ENCODE measurements around the gene SERPING1. TPM values are rescaled to one million over a fixed set of nuclear protein-coding genes. Genes with fewer than 3 reads are reported as not detected.

SERPING1 gene
- total RNA-seq, 3 donors from 2014 or later (not counting 1 experiment from before 2014, with no cell fraction given) = 0.50 TPM; not detected in 2

DNA sequence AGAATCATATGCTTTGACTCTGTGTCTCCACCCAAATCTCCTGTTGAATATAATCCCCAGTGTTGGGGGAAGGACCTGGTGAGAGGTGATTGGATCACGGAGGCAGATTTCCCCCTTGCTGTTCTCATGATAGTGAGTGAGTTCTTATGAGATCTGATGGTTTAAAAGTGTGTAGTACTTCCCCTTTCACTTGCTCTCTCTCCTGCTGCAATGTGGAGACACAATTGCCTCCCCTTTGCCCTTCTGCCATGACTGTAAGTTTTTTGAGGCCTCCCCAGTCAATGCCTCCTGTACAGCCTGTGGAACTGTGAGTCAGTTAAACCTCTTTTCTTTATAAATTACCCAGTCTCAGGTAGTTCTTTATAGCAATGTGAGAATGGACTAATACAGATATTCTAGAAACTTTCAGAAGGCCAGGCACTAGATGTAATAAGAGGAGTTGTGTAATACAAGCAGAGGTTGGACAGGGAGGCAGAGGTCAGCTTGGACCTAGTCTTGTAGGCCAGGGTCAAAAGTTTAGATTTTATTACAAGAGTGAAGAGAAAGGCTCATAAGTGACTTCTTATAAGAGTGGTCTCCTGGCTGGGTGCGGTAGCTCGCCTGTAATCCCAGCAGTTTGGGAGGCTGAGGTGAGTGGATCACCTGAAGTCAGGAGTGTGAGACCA lies 9.3 kb upstream of the SERPING1 start:
- no peak overlapping the region for H3K27ac Mint-ChIP-seq
- no peak overlapping the region for H3K4me3 Mint-ChIP-seq
- peaks cover 0 to 7% of the 10 kb centered on the region in 2 donors for H3K27me3 Mint-ChIP-seq (ENCODE audit: low read depth in 2 of 2)
- H3K9me3 ChIP-seq (ENCODE audit: control insufficient read depth, insufficient read depth, low read length) = no peaks in the 10 kb centered on the region
- no peaks in the 10 kb centered on the region for H3K9me3 Mint-ChIP-seq
- intact Hi-C loops (cut with micrococcal nuclease) = no loop called here
- H3K4me3 ChIP-seq (ENCODE audit: low read length) = no peak overlapping the region
- ATAC-seq = no peak
- H3K4me1 Mint-ChIP-seq = no peaks in the 10 kb centered on the region
- H3K27me3 ChIP-seq (ENCODE audit: control insufficient read depth, insufficient read depth, low read length) = no peaks in the 10 kb centered on the region
- H3K27ac ChIP-seq (ENCODE audit: low read length) = no peak overlapping the region
- DNase-seq = no peak
- WGBS (ENCODE audit: insufficient coverage) = 68% methylated on average over 3 of the region's 3 CpGs
- TF ChIP-seq, protein P1, sequence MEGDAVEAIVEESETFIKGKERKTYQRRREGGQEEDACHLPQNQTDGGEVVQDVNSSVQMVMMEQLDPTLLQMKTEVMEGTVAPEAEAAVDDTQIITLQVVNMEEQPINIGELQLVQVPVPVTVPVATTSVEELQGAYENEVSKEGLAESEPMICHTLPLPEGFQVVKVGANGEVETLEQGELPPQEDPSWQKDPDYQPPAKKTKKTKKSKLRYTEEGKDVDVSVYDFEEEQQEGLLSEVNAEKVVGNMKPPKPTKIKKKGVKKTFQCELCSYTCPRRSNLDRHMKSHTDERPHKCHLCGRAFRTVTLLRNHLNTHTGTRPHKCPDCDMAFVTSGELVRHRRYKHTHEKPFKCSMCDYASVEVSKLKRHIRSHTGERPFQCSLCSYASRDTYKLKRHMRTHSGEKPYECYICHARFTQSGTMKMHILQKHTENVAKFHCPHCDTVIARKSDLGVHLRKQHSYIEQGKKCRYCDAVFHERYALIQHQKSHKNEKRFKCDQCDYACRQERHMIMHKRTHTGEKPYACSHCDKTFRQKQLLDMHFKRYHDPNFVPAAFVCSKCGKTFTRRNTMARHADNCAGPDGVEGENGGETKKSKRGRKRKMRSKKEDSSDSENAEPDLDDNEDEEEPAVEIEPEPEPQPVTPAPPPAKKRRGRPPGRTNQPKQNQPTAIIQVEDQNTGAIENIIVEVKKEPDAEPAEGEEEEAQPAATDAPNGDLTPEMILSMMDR (IDR thresholded peaks at IDR 0.05) = no peak
- H3K36me3 Mint-ChIP-seq = no peaks in the 10 kb centered on the region
- H3K36me3 ChIP-seq (ENCODE audit: control insufficient read depth, insufficient read depth, low read length) = no peaks in the 10 kb centered on the region
- H3K4me1 ChIP-seq (ENCODE audit: control insufficient read depth, insufficient read depth, low read length) = no peaks in the 10 kb centered on the region

DNA sequence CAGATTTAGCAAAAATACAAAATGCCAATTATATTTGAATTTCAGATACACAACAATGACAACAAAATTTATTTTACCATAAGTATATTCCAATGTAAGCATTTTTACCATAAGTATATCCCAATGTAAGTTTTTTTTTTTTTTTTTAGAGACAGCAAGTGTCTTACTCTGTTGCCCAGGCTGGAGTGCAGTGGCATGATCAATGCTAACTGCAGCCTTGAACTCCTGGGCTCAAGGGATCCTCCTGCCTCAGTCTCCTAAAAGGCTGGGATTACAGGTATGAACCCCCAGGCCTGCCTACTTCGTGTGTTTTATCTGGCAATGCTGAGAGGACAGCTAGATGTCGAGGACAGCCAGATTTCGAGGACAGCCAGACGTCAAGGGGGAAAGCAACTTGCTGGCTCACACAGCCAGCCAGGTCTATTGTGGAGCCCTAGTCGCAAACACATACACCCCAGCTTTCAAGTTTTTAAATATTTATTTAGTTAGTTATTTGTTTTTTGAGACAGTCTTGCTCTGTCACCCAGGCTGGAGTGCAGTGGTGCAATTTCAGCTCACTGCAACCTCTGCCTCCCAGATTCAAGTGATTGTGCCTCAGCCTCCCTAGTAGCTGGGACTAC lies 1.1 kb upstream of the SERPING1 start:
- no peak overlapping the region for H3K4me3 Mint-ChIP-seq
- intact Hi-C loops (cut with micrococcal nuclease) = no loop called here
- Histone ChIP-seq H3K36me3 (ENCODE audit: control insufficient read depth, insufficient read depth, low read length) (no peaks in the 10 kb centered on the region), H3K27me3 (ENCODE audit: control insufficient read depth, insufficient read depth, low read length) (peaks cover 6% of the 10 kb centered on the region), H3K27ac (ENCODE audit: low read length) (no peak overlapping the region), H3K9me3 (ENCODE audit: control insufficient read depth, insufficient read depth, low read length) (no peaks in the 10 kb centered on the region), H3K4me1 (ENCODE audit: control insufficient read depth, insufficient read depth, low read length) (peaks cover 3% of the 10 kb centered on the region), H3K4me3 (ENCODE audit: low read length) (no peak overlapping the region)
- TF ChIP-seq, protein P1 (IDR thresholded peaks at IDR 0.05) = no peak
- ATAC-seq = no peak
- no peaks in the 10 kb centered on the region for H3K9me3 Mint-ChIP-seq
- WGBS (ENCODE audit: insufficient coverage) = 82% methylated on average over 4 of the region's 5 CpGs
- peaks cover 33 to 41% of the 10 kb centered on the region in 2 donors for H3K27me3 Mint-ChIP-seq (ENCODE audit: low read depth in 2 of 2)
- H3K36me3 Mint-ChIP-seq = no peaks in the 10 kb centered on the region
- no peak overlapping the region for H3K27ac Mint-ChIP-seq
- H3K4me1 Mint-ChIP-seq = peaks cover 0 to 11% of the 10 kb centered on the region in 2 donors
- DNase-seq = no peak

DNA sequence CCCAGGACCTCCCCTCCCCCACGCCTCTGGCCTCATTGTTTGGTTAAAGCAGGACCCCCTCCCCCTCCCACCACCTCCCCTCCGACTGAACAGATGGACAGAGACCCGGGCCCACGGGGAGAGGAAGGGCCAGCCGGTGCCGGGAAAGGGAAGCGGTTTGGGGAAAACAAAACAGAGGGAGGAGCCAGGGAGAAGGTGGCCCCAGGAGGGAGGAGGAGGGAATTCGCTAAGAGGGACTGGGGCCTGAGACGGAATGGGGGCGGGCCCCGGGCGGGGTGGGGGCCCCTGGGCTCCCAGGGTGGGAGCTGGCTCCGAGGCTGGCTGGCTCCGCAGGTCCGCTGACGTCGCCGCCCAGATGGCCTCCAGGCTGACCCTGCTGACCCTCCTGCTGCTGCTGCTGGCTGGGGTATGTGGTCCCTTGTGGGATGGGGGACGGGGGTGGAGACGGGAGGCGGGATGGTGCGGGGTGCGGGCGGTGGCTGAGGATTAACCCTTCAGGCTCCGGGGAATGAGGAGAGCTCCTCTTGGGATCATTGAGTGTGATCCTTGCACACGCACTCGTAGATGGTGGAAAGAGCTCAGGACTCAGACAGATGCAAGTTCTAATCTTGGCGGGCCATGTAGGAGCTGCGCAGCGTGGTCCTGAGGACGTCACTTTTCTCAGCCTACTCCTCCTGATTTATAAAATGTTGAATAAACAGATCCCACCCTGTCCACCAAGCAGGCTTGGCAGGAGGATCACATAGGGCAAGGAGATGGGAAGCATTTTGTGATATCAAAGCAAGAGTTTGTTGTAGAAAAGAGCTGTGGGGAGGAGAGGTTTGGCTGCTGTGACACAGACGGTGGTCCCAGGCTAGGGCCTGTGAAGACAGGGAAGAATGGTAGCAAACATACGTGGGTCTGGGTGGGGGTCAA lies 688 bp downstream of the SERPING1 start:
- no peaks in the 10 kb centered on the region for H3K9me3 ChIP-seq (ENCODE audit: control insufficient read depth, insufficient read depth, low read length)
- peaks cover 6% of the 10 kb centered on the region for H3K27me3 ChIP-seq (ENCODE audit: control insufficient read depth, insufficient read depth, low read length)
- H3K27me3 Mint-ChIP-seq (ENCODE audit: low read depth in 2 of 2) = peaks cover 30 to 41% of the 10 kb centered on the region in 2 donors
- WGBS (ENCODE audit: insufficient coverage) = 9% methylated on average over 31 of the region's 33 CpGs
- ATAC-seq (no peak), DNase-seq (no peak)
- H3K36me3 ChIP-seq (ENCODE audit: control insufficient read depth, insufficient read depth, low read length) = no peaks in the 10 kb centered on the region
- no peak overlapping the region for H3K4me3 ChIP-seq (ENCODE audit: low read length)
- intact Hi-C loops (cut with micrococcal nuclease) = no loop called here
- peaks cover 3% of the 10 kb centered on the region for H3K4me1 ChIP-seq (ENCODE audit: control insufficient read depth, insufficient read depth, low read length)
- H3K9me3 Mint-ChIP-seq = no peaks in the 10 kb centered on the region
- H3K27ac Mint-ChIP-seq = no peak overlapping the region
- H3K4me1 Mint-ChIP-seq = peaks cover 0 to 11% of the 10 kb centered on the region in 2 donors
- TF ChIP-seq, protein P1 (IDR thresholded peaks at IDR 0.05) = no peak
- H3K4me3 Mint-ChIP-seq = no peak overlapping the region
- no peak overlapping the region for H3K27ac ChIP-seq (ENCODE audit: low read length)
- H3K36me3 Mint-ChIP-seq = no peaks in the 10 kb centered on the region

Measured in natural killer cell (primary cell).